Measurements from ENCODE around the gene NDUFA12.
"Not testable (repeated sequence)": the region's sequence is repeated elsewhere in the genome, so short reads cannot be mapped to it uniquely, and the experiment has no call there.

NDUFA12 gene

GRCh38 chr12:95003213-95003920 is at the start of gene NDUFA12:
TSS of gene NDUFA12 (minus strand) at chr12:95003697. CDS start at chr12:95003680, 17 bp downstream.
- H3K9me3 Mint-ChIP-seq = peaks cover 9 to 12% of the 10 kb centered on the region in 2 donors
- H3K27me3 Mint-ChIP-seq = no peaks in the 10 kb centered on the region
- peaks cover 45% of the 10 kb centered on the region for H3K4me1 Mint-ChIP-seq
- ATAC-seq = peak; percentile 99
- peak; percentile 91 to 96 for DNase-seq
- peak within 1 kb of the TSS; percentile 92 to 94 for H3K27ac Mint-ChIP-seq
- peak within 1 kb of the TSS; percentile 75 to 86 for H3K4me3 Mint-ChIP-seq

- DNase-seq = no peak
- no peak overlapping the region for H3K4me3 Mint-ChIP-seq
- no peaks in the 10 kb centered on the region for H3K4me1 Mint-ChIP-seq
- no peaks in the 10 kb centered on the region for H3K9me3 Mint-ChIP-seq
- no peak overlapping the region for H3K27ac Mint-ChIP-seq
- ATAC-seq = no peak
- no peaks in the 10 kb centered on the region for H3K27me3 Mint-ChIP-seq
Measured at GRCh38 chr12:95051241-95051640, 47.7 kb upstream of the NDUFA12 start.

GRCh38 chr12:95037906-95038305 is 34.4 kb upstream of the NDUFA12 start:
- peak; percentile 53 for ATAC-seq
- Mint-ChIP-seq H3K4me3 (no peak overlapping the region), H3K27ac (no peak overlapping the region), H3K27me3 (no peaks in the 10 kb centered on the region), H3K4me1 (peaks cover 10% of the 10 kb centered on the region), H3K9me3 (no peaks in the 10 kb centered on the region)
- DNase-seq = no peak

GRCh38 chr12:95034750-95035149 is 31.3 kb upstream of the NDUFA12 start:
- Mint-ChIP-seq H3K4me1 (peaks cover 10% of the 10 kb centered on the region), H3K27me3 (no peaks in the 10 kb centered on the region), H3K4me3 (no peak overlapping the region), H3K9me3 (no peaks in the 10 kb centered on the region), H3K27ac (no peak overlapping the region)
- no peak for ATAC-seq
- no peak for DNase-seq

- no peaks in the 10 kb centered on the region for H3K9me3 Mint-ChIP-seq
Measured at GRCh38 chr12:95022477-95022876, 19.0 kb upstream of the NDUFA12 start.

GRCh38 chr12:95017482-95017881 is 14.0 kb upstream of the NDUFA12 start:
- ATAC-seq (no peak), DNase-seq (no peak)
- H3K4me1 Mint-ChIP-seq = no peaks in the 10 kb centered on the region
- no peaks in the 10 kb centered on the region for H3K27me3 Mint-ChIP-seq
- no peak overlapping the region for H3K4me3 Mint-ChIP-seq
- peaks cover 0 to 5% of the 10 kb centered on the region in 2 donors for H3K9me3 Mint-ChIP-seq
- H3K27ac Mint-ChIP-seq = no peak overlapping the region

More at GRCh38 chr12:95022477-95022876, 19.0 kb upstream of the NDUFA12 start:
- no peaks in the 10 kb centered on the region for H3K4me1 Mint-ChIP-seq
- no peaks in the 10 kb centered on the region for H3K27me3 Mint-ChIP-seq
- no peak overlapping the region for H3K4me3 Mint-ChIP-seq
- H3K27ac Mint-ChIP-seq = no peak overlapping the region
- DNase-seq (no peak), ATAC-seq (no peak)

- Mint-ChIP-seq H3K9me3 (peaks cover 0 to 5% of the 10 kb centered on the region in 2 donors), H3K27me3 (no peaks in the 10 kb centered on the region), H3K27ac (no peak overlapping the region), H3K4me1 (no peaks in the 10 kb centered on the region), H3K4me3 (no peak overlapping the region)
- DNase-seq (no peak), ATAC-seq (no peak)
Measured at GRCh38 chr12:95016120-95016519, 12.6 kb upstream of the NDUFA12 start.

- DNase-seq (no peak), ATAC-seq (no peak)
- peaks cover 0 to 5% of the 10 kb centered on the region in 2 donors for H3K9me3 Mint-ChIP-seq
- H3K27ac Mint-ChIP-seq = no peak overlapping the region
- H3K4me3 Mint-ChIP-seq = no peak overlapping the region
- no peaks in the 10 kb centered on the region for H3K27me3 Mint-ChIP-seq
- no peaks in the 10 kb centered on the region for H3K4me1 Mint-ChIP-seq
Measured at GRCh38 chr12:95014554-95014953, 11.1 kb upstream of the NDUFA12 start.

- Mint-ChIP-seq H3K9me3 (peaks cover 9 to 12% of the 10 kb centered on the region in 2 donors), H3K27ac (no peak overlapping the region), H3K27me3 (no peaks in the 10 kb centered on the region), H3K4me3 (no peak overlapping the region), H3K4me1 (peaks cover 26% of the 10 kb centered on the region)
- ATAC-seq (no peak), DNase-seq (no peak)
Measured at GRCh38 chr12:95006206-95006605, 2.7 kb upstream of the NDUFA12 start.

- Mint-ChIP-seq H3K4me3 (peak overlapping the region; percentile 64 to 75), H3K27ac (peak overlapping the region; percentile 66 to 87), H3K27me3 (no peaks in the 10 kb centered on the region), H3K9me3 (peaks cover 9 to 12% of the 10 kb centered on the region in 2 donors), H3K4me1 (peaks cover 33% of the 10 kb centered on the region)
- ATAC-seq (no peak), DNase-seq (no peak)
Measured at GRCh38 chr12:95004610-95005009, 1.1 kb upstream of the NDUFA12 start.

GRCh38 chr12:95003921-95004272 is 400 bp upstream of the NDUFA12 start:
- Mint-ChIP-seq H3K27ac (peak overlapping the region; percentile 92 to 94), H3K9me3 (peaks cover 9 to 12% of the 10 kb centered on the region in 2 donors), H3K4me1 (peaks cover 40% of the 10 kb centered on the region), H3K27me3 (no peaks in the 10 kb centered on the region), H3K4me3 (peak overlapping the region; percentile 75 to 86)
- DNase-seq (no peak), ATAC-seq (peak; percentile 5)

- DNase-seq (no peak), ATAC-seq (no peak)
- Mint-ChIP-seq H3K9me3 (peaks cover 9 to 12% of the 10 kb centered on the region in 2 donors), H3K27ac (peak overlapping the region; percentile 92 to 94), H3K27me3 (no peaks in the 10 kb centered on the region), H3K4me3 (peak overlapping the region; percentile 75 to 86), H3K4me1 (peaks cover 50% of the 10 kb centered on the region)
Measured at GRCh38 chr12:95002754-95003153, 743 bp downstream of the NDUFA12 start.

- Mint-ChIP-seq H3K4me1 (peaks cover 37% of the 10 kb centered on the region), H3K27me3 (no peaks in the 10 kb centered on the region), H3K9me3 (no peaks in the 10 kb centered on the region), H3K27ac (no peak overlapping the region), H3K4me3 (no peak overlapping the region)
- ATAC-seq (no peak), DNase-seq (no peak)
Measured at GRCh38 chr12:94998326-94998725, 5.2 kb downstream of the NDUFA12 start.

- H3K4me3 Mint-ChIP-seq = no peak overlapping the region
- H3K27ac Mint-ChIP-seq = no peak overlapping the region
- no peaks in the 10 kb centered on the region for H3K9me3 Mint-ChIP-seq
- H3K4me1 Mint-ChIP-seq = peaks cover 35% of the 10 kb centered on the region
- DNase-seq = no peak
- H3K27me3 Mint-ChIP-seq = no peaks in the 10 kb centered on the region
- no peak for ATAC-seq
Measured at GRCh38 chr12:94997726-94998125, 5.8 kb downstream of the NDUFA12 start.

- DNase-seq = no peak
- Mint-ChIP-seq H3K4me1 (peaks cover 30% of the 10 kb centered on the region), H3K27ac (no peak overlapping the region)
Measured at GRCh38 chr12:94997061-94997460, 6.4 kb downstream of the NDUFA12 start.

GRCh38 chr12:94994312-94994711 is 9.2 kb downstream of the NDUFA12 start:
- H3K4me1 Mint-ChIP-seq = peaks cover 32% of the 10 kb centered on the region
- H3K27ac Mint-ChIP-seq = no peak overlapping the region
- ATAC-seq (peak; percentile 31), DNase-seq (no peak)
- H3K4me3 Mint-ChIP-seq = no peak overlapping the region
- no peaks in the 10 kb centered on the region for H3K27me3 Mint-ChIP-seq
- no peaks in the 10 kb centered on the region for H3K9me3 Mint-ChIP-seq

More at GRCh38 chr12:94997061-94997460, 6.4 kb downstream of the NDUFA12 start:
- no peak overlapping the region for H3K4me3 Mint-ChIP-seq
- H3K27me3 Mint-ChIP-seq = no peaks in the 10 kb centered on the region
- no peaks in the 10 kb centered on the region for H3K9me3 Mint-ChIP-seq
- no peak for ATAC-seq

- Mint-ChIP-seq H3K27ac (peak overlapping the region in 1 of 2 donors; percentile 19), H3K4me1 (peaks cover 32% of the 10 kb centered on the region)
- ATAC-seq, H3K27me3 Mint-ChIP-seq, H3K9me3 Mint-ChIP-seq, H3K4me3 Mint-ChIP-seq, DNase-seq: not testable (repeated sequence)
Measured at GRCh38 chr12:94993855-94994254, 9.6 kb downstream of the NDUFA12 start.
